ENCODE measurements around the gene RAB10.

Gene RAB10

DNA sequence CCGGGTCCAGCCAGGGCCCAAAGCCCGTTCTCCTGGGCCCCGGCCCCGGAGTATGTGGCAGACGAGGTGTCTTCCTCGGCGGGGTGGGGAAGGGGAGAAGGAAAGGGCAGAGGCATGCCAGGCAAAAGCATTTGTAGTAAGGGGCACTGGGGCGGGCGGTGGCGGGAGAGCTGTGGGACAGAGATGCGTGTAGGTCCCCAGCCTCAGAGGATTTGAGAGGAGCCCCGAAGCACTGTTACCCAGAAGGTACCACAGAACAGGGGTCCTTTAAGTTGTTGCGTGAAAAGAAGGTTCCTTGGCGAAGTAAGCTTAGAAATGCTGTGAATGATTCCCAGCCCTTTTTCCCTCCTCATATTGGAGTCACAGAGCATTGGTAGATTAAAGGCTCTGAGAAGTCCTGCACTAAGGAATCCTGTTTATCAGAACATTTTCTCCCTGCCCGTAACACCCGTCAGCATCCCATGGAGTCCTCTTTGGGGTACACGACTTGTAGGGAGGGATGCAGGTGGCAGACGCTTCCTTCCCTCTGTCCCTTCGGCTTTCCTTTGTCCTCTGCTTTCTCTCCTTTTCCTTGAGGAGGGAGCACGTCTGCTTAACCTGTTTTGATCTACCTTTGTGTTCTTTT, 151.5 kb downstream of the RAB10 start:
- DNase-seq: no peak

DNA sequence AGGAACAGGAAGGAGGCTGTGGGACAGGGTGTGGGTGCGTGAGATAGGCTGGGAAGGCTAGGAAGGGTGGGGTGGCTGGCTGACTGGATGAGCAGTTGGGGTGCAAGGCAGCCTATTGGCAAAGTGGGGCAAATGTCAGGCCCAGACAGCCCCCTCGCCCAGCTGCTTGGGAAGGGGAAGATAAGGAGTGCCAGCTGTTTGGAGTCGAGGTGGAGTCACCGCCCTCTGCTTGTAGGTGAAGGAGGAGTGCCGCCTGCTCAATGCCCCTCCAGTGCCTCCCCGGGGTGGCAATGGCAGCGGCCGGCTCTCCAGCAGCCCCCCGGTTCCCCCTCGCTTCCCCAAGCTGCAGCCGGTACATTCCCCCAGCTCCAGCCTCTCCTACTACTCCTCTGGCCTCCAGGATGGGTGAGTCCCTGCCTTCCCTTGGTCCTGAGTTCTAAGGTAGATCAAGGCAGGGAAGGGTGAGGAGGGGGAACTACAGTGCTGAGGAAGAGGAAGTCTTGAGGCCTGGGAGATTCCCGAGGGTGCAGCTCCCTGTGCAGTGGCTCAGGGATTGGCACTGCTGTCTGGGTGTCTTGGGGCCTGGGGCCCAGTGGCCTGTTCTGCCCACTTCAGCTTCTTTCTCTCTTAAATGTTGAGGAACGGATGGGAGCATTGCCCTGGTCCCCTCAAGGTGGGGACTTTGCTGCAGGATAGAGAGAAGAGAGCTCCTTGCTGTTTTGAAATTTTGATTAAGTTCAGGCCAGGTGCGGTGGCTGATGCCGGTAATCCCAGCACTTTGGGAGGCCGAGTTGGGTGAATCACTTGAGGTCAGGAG, 152.3 kb downstream of the RAB10 start:
- DNase-seq: no peak

Data from stimulated activated CD4-positive, alpha-beta T cell treated with anti-CD3 and anti-CD28 coated beads, Interleukin-4, amount 100 ng/mL, for 4 hours (primary cell).